ENCODE measurements around the gene HERC4.
"Not testable (repeated sequence)": the region's sequence is repeated elsewhere in the genome, so short reads cannot be mapped to it uniquely, and the experiment has no call there.

The HERC4 gene

GRCh38 chr10:68032113-68032512, 43.0 kb downstream of the HERC4 start:
- TF ChIP-seq TAF1 (IDR thresholded peaks at IDR 0.05; ENCODE audit: borderline replicate concordance, low read depth, low read length) = no peak
- no peak for TF ChIP-seq POLR2A (IDR thresholded peaks at IDR 0.05; ENCODE audit: low read depth, low read length)
- no peak for TF ChIP-seq POLR2AphosphoS5 (IDR thresholded peaks at IDR 0.05; ENCODE audit: low read depth, low read length)
- FAIRE-seq = peak; percentile 14
- no peak for DNase-seq (ENCODE audit: insufficient read length)

GRCh38 chr10:68027429-68027828, 47.7 kb downstream of the HERC4 start:
- FAIRE-seq = no peak
- DNase-seq (ENCODE audit: insufficient read length) = no peak
- no peak for TF ChIP-seq POLR2AphosphoS5 (IDR thresholded peaks at IDR 0.05; ENCODE audit: low read depth, low read length)
- no peak for TF ChIP-seq POLR2A (IDR thresholded peaks at IDR 0.05; ENCODE audit: low read depth, low read length)
- no peak for TF ChIP-seq TAF1 (IDR thresholded peaks at IDR 0.05; ENCODE audit: borderline replicate concordance, low read depth, low read length)

- FAIRE-seq (no peak), DNase-seq (ENCODE audit: insufficient read length) (no peak)
- TF ChIP-seq TAF1 (IDR thresholded peaks at IDR 0.05; ENCODE audit: borderline replicate concordance, low read depth, low read length) (no peak), POLR2A (IDR thresholded peaks at IDR 0.05; ENCODE audit: low read depth, low read length) (no peak), POLR2AphosphoS5 (IDR thresholded peaks at IDR 0.05; ENCODE audit: low read depth, low read length) (no peak)
These were observed 51.8 kb downstream of the HERC4 start for GRCh38 chr10:68023292-68023691.

- FAIRE-seq; DNase-seq (ENCODE audit: insufficient read length): not testable (repeated sequence)
These were observed 52.8 kb downstream of the HERC4 start for GRCh38 chr10:68022324-68022723.

GRCh38 chr10:68016519-68016918, 58.6 kb downstream of the HERC4 start:
- not testable (repeated sequence) for DNase-seq (ENCODE audit: insufficient read length); FAIRE-seq

- DNase-seq (ENCODE audit: insufficient read length) (no peak), FAIRE-seq (no peak)
- TF ChIP-seq POLR2A (IDR thresholded peaks at IDR 0.05; ENCODE audit: low read depth, low read length) (no peak), TAF1 (IDR thresholded peaks at IDR 0.05; ENCODE audit: borderline replicate concordance, low read depth, low read length) (no peak), POLR2AphosphoS5 (IDR thresholded peaks at IDR 0.05; ENCODE audit: low read depth, low read length) (no peak)
These were observed 64.6 kb downstream of the HERC4 start for GRCh38 chr10:68010426-68010940.

GRCh38 chr10:68007356-68007755, 67.7 kb downstream of the HERC4 start:
- TF ChIP-seq POLR2A (IDR thresholded peaks at IDR 0.05; ENCODE audit: low read depth, low read length) = no peak
- TF ChIP-seq TAF1 (IDR thresholded peaks at IDR 0.05; ENCODE audit: borderline replicate concordance, low read depth, low read length) = no peak
- FAIRE-seq (no peak), DNase-seq (ENCODE audit: insufficient read length) (no peak)

- TF ChIP-seq TAF1 (IDR thresholded peaks at IDR 0.05; ENCODE audit: borderline replicate concordance, low read depth, low read length) (no peak), POLR2AphosphoS5 (IDR thresholded peaks at IDR 0.05; ENCODE audit: low read depth, low read length) (no peak), POLR2A (IDR thresholded peaks at IDR 0.05; ENCODE audit: low read depth, low read length) (no peak)
- FAIRE-seq (no peak), DNase-seq (ENCODE audit: insufficient read length) (no peak)
These were observed 73.5 kb downstream of the HERC4 start for GRCh38 chr10:68001539-68001938.

- no peak for FAIRE-seq
- no peak for TF ChIP-seq POLR2A (IDR thresholded peaks at IDR 0.05; ENCODE audit: low read depth, low read length)
- no peak for TF ChIP-seq POLR2AphosphoS5 (IDR thresholded peaks at IDR 0.05; ENCODE audit: low read depth, low read length)
- TF ChIP-seq TAF1 (IDR thresholded peaks at IDR 0.05; ENCODE audit: borderline replicate concordance, low read depth, low read length) = no peak
- DNase-seq (ENCODE audit: insufficient read length) = no peak
These were observed 74.1 kb downstream of the HERC4 start for GRCh38 chr10:68001000-68001399.

GRCh38 chr10:67990093-67990492, 85.0 kb downstream of the HERC4 start:
- no peak for DNase-seq (ENCODE audit: insufficient read length)
- FAIRE-seq = peak; percentile 5
- no peak for TF ChIP-seq POLR2AphosphoS5 (IDR thresholded peaks at IDR 0.05; ENCODE audit: low read depth, low read length)

GRCh38 chr10:67988606-67989005, 86.5 kb downstream of the HERC4 start:
- TF ChIP-seq TAF1 (IDR thresholded peaks at IDR 0.05; ENCODE audit: borderline replicate concordance, low read depth, low read length) = no peak
- no peak for TF ChIP-seq POLR2A (IDR thresholded peaks at IDR 0.05; ENCODE audit: low read depth, low read length)
- TF ChIP-seq POLR2AphosphoS5 (IDR thresholded peaks at IDR 0.05; ENCODE audit: low read depth, low read length) = no peak
- no peak for FAIRE-seq
- DNase-seq (ENCODE audit: insufficient read length) = no peak

- DNase-seq (ENCODE audit: insufficient read length); FAIRE-seq: not testable (repeated sequence)
These were observed 92.5 kb downstream of the HERC4 start for GRCh38 chr10:67982603-67983002.

- no peak for DNase-seq (ENCODE audit: insufficient read length)
- TF ChIP-seq POLR2A (IDR thresholded peaks at IDR 0.05; ENCODE audit: low read depth, low read length) = no peak
- FAIRE-seq = no peak
These were observed 96.3 kb downstream of the HERC4 start for GRCh38 chr10:67978749-67979148.

- peak; percentile 21 for FAIRE-seq
These were observed 97.8 kb downstream of the HERC4 start for GRCh38 chr10:67977251-67977650.

More at GRCh38 chr10:67977251-67977650, 97.8 kb downstream of the HERC4 start:
- DNase-seq (ENCODE audit: insufficient read length) = no peak
- TF ChIP-seq POLR2AphosphoS5 (IDR thresholded peaks at IDR 0.05; ENCODE audit: low read depth, low read length) (no peak), TAF1 (IDR thresholded peaks at IDR 0.05; ENCODE audit: borderline replicate concordance, low read depth, low read length) (no peak), POLR2A (IDR thresholded peaks at IDR 0.05; ENCODE audit: low read depth, low read length) (no peak)

All from GM12892 (cell line).